ENCODE data around the gene LRRC42. TPM values are rescaled to one million over a fixed set of nuclear protein-coding genes. Genes with fewer than 3 reads are reported as not detected.

The LRRC42 gene
- total and polyA plus RNA-seq, 4 donors, result 7.7 to 17.8 (median 17.0) TPM

GRCh38 chr1:53913352-53914033 lies 32.7 kb upstream of the LRRC42 start:
- no peak overlapping the region for H3K27ac ChIP-seq (ENCODE audit: low read depth in 1 of 2, low read length in 1 of 2)
- ATAC-seq (ENCODE audit: insufficient read depth, low FRiP score) (no peak), DNase-seq (no peak)
- no peak overlapping the region for H3K9ac ChIP-seq (ENCODE audit: insufficient read depth in 1 of 2, low read length in 2 of 2)
- H3K9me3 ChIP-seq (ENCODE audit: control insufficient read depth in 4 of 4, insufficient read depth in 3 of 4, low read length in 3 of 4), result no peaks in the 10 kb centered on the region
- no peak for TF ChIP-seq CTCF (IDR thresholded peaks at IDR 0.05; ENCODE audit: control extremely low read depth, extremely low read depth)
- H3K36me3 ChIP-seq (ENCODE audit: control insufficient read depth in 4 of 4, insufficient read depth in 4 of 4, low read length in 4 of 4), result peaks cover 1 to 12% (median 3%) of the 10 kb centered on the region in 4 donors
- H3K4me1 ChIP-seq (ENCODE audit: control insufficient read depth in 5 of 5, insufficient read depth in 5 of 5, low read length in 5 of 5), result peaks cover 0 to 2% (median 0%) of the 10 kb centered on the region in 5 donors
- no peak overlapping the region for H3K4me3 ChIP-seq
- WGBS, 2 donors, result 85 to 91% methylated on average over 5 of the region's 5 CpGs
- no peaks in the 10 kb centered on the region for H3K27me3 ChIP-seq (ENCODE audit: control insufficient read depth in 3 of 3, insufficient read depth in 3 of 3, low read length in 2 of 3)

- no peak for TF ChIP-seq CTCF (IDR thresholded peaks at IDR 0.05; ENCODE audit: control extremely low read depth, extremely low read depth)
- no peak overlapping the region for H3K27ac ChIP-seq (ENCODE audit: low read depth in 1 of 2, low read length in 1 of 2)
- peaks cover 3 to 28% (median 13%) of the 10 kb centered on the region in 4 donors for H3K36me3 ChIP-seq (ENCODE audit: control insufficient read depth in 4 of 4, insufficient read depth in 4 of 4, low read length in 4 of 4)
- no peaks in the 10 kb centered on the region for H3K9me3 ChIP-seq (ENCODE audit: control insufficient read depth in 4 of 4, insufficient read depth in 3 of 4, low read length in 3 of 4)
- no peak for ATAC-seq (ENCODE audit: insufficient read depth, low FRiP score)
- 83 to 87% methylated on average over 5 of the region's 5 CpGs for whole genome bisulfite sequencing, 2 donors
- H3K9ac ChIP-seq (ENCODE audit: insufficient read depth in 1 of 2, low read length in 2 of 2), result no peak overlapping the region
- no peaks in the 10 kb centered on the region for H3K4me1 ChIP-seq (ENCODE audit: control insufficient read depth in 5 of 5, insufficient read depth in 5 of 5, low read length in 5 of 5)
- DNase-seq, result no peak
- H3K4me3 ChIP-seq, result no peak overlapping the region
- H3K27me3 ChIP-seq (ENCODE audit: control insufficient read depth in 3 of 3, insufficient read depth in 3 of 3, low read length in 2 of 3), result no peaks in the 10 kb centered on the region
Measured at GRCh38 chr1:53918343-53918742, 27.8 kb upstream of the LRRC42 start.

- WGBS, 2 donors, result 84 to 85% methylated on average over 3 of the region's 3 CpGs
- DNase-seq, result no peak
- no peak overlapping the region for H3K4me3 ChIP-seq
- peaks cover 3 to 28% (median 12%) of the 10 kb centered on the region in 4 donors for H3K36me3 ChIP-seq (ENCODE audit: control insufficient read depth in 4 of 4, insufficient read depth in 4 of 4, low read length in 4 of 4)
- H3K9me3 ChIP-seq (ENCODE audit: control insufficient read depth in 4 of 4, insufficient read depth in 3 of 4, low read length in 3 of 4), result no peaks in the 10 kb centered on the region
- no peak for ATAC-seq (ENCODE audit: insufficient read depth, low FRiP score)
- no peak overlapping the region for H3K27ac ChIP-seq (ENCODE audit: low read depth in 1 of 2, low read length in 1 of 2)
- no peaks in the 10 kb centered on the region for H3K27me3 ChIP-seq (ENCODE audit: control insufficient read depth in 3 of 3, insufficient read depth in 3 of 3, low read length in 2 of 3)
- H3K4me1 ChIP-seq (ENCODE audit: control insufficient read depth in 5 of 5, insufficient read depth in 5 of 5, low read length in 5 of 5), result no peaks in the 10 kb centered on the region
- H3K9ac ChIP-seq (ENCODE audit: insufficient read depth in 1 of 2, low read length in 2 of 2), result no peak overlapping the region
- no peak for TF ChIP-seq CTCF (IDR thresholded peaks at IDR 0.05; ENCODE audit: control extremely low read depth, extremely low read depth)
Measured at GRCh38 chr1:53919675-53920066, 26.5 kb upstream of the LRRC42 start.
